Testis (tissue), 2 donors: Measurements from ENCODE around the gene C11orf58.

Experiments used
- CTCF ChIP-seq, 3 experiments: fragments of 450-650 bp in 2 of 3; fragments of 200-600 bp in 1 of 3; sonication (generic) in 1 of 3; IDR thresholded peaks; one replicate each; pipeline ENCODE4 v1.5.1; 2016 to 2019; ENCODE audit warnings: antibody characterized with exemption in 3 of 3, mild to moderate bottlenecking in 2 of 3, moderate library complexity in 1 of 3
- POLR2A ChIP-seq: fragments of 450-650 bp; IDR thresholded peaks from one replicate; pipeline ENCODE4 v1.6.1; 2017; ENCODE audit warnings: antibody characterized with exemption, mild to moderate bottlenecking, moderate library complexity

DNA sequence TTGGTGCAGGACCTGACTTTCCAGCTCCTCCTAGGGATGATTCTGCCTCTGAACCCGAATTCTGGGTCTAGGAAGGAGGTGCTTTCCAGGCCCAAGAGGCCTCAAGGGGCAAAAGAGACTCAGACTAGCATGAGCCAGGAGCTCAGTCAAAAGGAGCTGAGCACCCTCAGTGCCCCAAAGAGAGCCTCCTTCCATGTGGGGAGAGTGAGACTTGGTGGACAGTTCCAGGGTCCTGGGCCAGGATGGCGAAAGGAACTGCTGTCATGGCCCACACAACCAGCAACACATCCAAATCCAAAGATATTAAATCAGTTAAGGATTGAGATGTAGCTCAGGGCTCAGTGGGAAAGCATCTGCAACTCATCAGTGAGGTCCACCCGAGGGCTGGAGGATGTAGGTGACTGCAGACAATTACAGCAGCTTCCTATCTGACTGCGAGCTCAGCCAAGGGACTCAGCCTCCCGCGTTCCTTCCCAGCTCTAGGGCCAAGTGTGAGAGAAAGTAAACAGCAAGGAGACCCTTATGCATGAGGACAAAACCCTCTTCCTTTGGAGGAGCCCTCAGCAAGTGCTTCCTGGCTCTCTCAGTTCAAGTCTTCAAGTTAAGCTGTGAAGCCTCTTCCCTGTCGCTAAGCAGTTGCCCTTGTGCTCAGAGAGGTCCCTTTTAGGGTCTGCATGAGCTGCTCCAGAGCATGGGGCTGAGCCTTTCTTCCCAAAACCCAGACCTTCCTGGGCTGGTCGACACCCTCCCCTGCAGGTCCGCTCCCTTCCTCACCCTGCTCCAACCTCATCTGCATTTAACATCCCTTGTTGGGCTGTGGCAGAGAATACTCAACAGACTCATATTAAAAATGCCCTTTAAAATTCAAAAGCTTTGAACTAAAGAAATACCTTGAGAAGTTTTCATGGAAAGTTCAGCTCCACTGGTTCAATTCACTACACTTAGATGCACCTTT is 35.8 kb downstream of the C11orf58 start:
- no peak for TF ChIP-seq POLR2A
- TF ChIP-seq CTCF (IDR thresholded peaks at IDR 0.05) = no peak
